ENCODE data around the gene ANKRD28. TPM values are rescaled to one million over a fixed set of nuclear protein-coding genes. Genes with fewer than 3 reads are reported as not detected.

ANKRD28 gene
- total and polyA plus RNA-seq, 2 of the 4 experiments (the other 2 are of a cell fraction): 52.6 to 211 TPM

DNA sequence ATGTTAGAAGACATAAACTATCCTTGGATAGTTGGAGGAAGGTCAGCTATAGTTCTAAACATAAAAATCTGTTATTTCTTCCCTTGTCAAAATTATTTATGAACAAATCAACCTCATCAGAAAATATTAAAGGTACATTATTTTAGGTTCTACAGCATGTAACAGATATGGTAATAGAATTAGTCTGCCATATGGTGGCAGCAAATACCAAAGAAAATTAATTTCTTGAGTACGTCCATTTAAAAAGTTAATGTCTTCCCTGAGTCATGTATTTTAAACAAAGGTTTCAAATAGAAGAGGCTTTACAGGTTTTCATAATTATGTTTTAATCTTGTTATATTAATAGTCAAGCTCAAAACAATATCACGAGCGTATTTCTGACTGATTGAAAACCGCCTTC, 17.9 kb upstream of the ANKRD28 start:
- CTCF ChIA-PET: interaction anchor here (0.7 to 1.6 kb wide), 3 partner anchors 368 to 432 kb away, joined by 3 to 5 read pairs (median 3); no protein-coding TSS in a partner anchor
- no CpG with 5 or more reads among the region's 4 CpGs for WGBS, 2 experiments (ENCODE audit: extremely low coverage in 2 of 2, insufficient read length in 1 of 2)

More for the DNA sequence above, 17.9 kb upstream of the ANKRD28 start:
- Histone ChIP-seq H4K8ac (ENCODE audit: low read depth in 2 of 2, low read length in 2 of 2) (peak overlapping the region in 1 of 2 experiments; percentile 88; a peak in 2 of 4 replicates), H2AFZ (replicated peaks; ENCODE audit: low read length, poor library complexity) (no peak overlapping the region), H4K5ac (ENCODE audit: low read depth, low read length) (no peak overlapping the region), H2BK15ac (ENCODE audit: low read depth, low read length) (no peak overlapping the region), H2BK5ac (ENCODE audit: low read depth, low read length, poor library complexity, severe bottlenecking) (peak overlapping the region; percentile 86), H4K20me1 (ENCODE audit: insufficient read depth, low read length) (no peaks in the 10 kb centered on the region), H2AK9ac (replicated peaks; ENCODE audit: low read depth, low read length, poor library complexity) (no peak overlapping the region), H3K4ac (ENCODE audit: low read depth, low read length) (no peak overlapping the region), H3K9me3 (ENCODE audit: control insufficient read depth, insufficient read depth, low read length) (no peaks in the 10 kb centered on the region), H2BK120ac (ENCODE audit: low read depth, low read length) (no peak overlapping the region), H3K23ac (ENCODE audit: low read depth, low read length) (no peak overlapping the region), H3K36me3 (ENCODE audit: control insufficient read depth, insufficient read depth, low read length) (no peaks in the 10 kb centered on the region), H3K56ac (ENCODE audit: extremely low read depth, insufficient read depth, low read length) (peak overlapping the region; percentile 67), H4K91ac (ENCODE audit: insufficient read depth, low read depth, low read length) (0 out of 2 replicates have a peak overlapping the region, but pooled peaks have one; percentile 38), H3K79me1 (ENCODE audit: low read depth in 1 of 2, low read length in 2 of 2) (peaks cover 13 to 21% of the 10 kb centered on the region in 2 experiments), H3K27me3 (ENCODE audit: control insufficient read depth, insufficient read depth, low read length) (no peaks in the 10 kb centered on the region), H3K9ac (ENCODE audit: low read depth, low read length) (no peak overlapping the region; the same call in 1 of the 2 replicates), H3K27ac (ENCODE audit: insufficient read depth, low read length) (peak overlapping the region; percentile 61; the same call in 1 of the 2 replicates), H3K18ac (ENCODE audit: low read depth, low read length) (peak overlapping the region; percentile 93), H3K14ac (replicated peaks; ENCODE audit: low read depth, low read length) (no peak overlapping the region), H3K4me2 (ENCODE audit: low read depth, low read length) (peak overlapping the region; percentile 81), H3K4me3 (ENCODE audit: insufficient read depth, low read depth, low read length) (no peak overlapping the region), H3K9me1 (ENCODE audit: insufficient read depth, low read length) (no peaks in the 10 kb centered on the region), H2AK5ac (ENCODE audit: low read depth, low read length) (no peak overlapping the region), H2BK20ac (ENCODE audit: low read depth, low read length) (peak overlapping the region; percentile 90; the same call in 1 of the 2 replicates), H3K4me1 (ENCODE audit: control insufficient read depth, insufficient read depth, low read length) (peaks cover 3% of the 10 kb centered on the region; the same call in 1 of the 2 replicates)
- intact Hi-C loops (cut with micrococcal nuclease): loop anchor here (1.0 to 2.0 kb wide), 4 partner anchors 167 to 432 kb away; no protein-coding TSS in a partner anchor
- TF ChIP-seq SMC3 (IDR thresholded peaks at IDR 0.05; ENCODE audit: low read depth, low read length) (peak; percentile 71), RAD21 (IDR thresholded peaks at IDR 0.05; ENCODE audit: low read length) (peak; percentile 75), BHLHE40 (IDR thresholded peaks at IDR 0.05; ENCODE audit: low read depth, low read length) (no peak), RCOR1 (IDR thresholded peaks at IDR 0.05; ENCODE audit: insufficient replicate concordance, low read length) (no peak), CEBPB (IDR thresholded peaks at IDR 0.05; ENCODE audit: low read depth, low read length) (no peak), MAFK (IDR thresholded peaks at IDR 0.05; ENCODE audit: low read depth, low read length) (no peak), POLR2A (IDR thresholded peaks at IDR 0.05; ENCODE audit: low read depth, low read length) (no peak)
- TF ChIP-seq, protein P1, sequence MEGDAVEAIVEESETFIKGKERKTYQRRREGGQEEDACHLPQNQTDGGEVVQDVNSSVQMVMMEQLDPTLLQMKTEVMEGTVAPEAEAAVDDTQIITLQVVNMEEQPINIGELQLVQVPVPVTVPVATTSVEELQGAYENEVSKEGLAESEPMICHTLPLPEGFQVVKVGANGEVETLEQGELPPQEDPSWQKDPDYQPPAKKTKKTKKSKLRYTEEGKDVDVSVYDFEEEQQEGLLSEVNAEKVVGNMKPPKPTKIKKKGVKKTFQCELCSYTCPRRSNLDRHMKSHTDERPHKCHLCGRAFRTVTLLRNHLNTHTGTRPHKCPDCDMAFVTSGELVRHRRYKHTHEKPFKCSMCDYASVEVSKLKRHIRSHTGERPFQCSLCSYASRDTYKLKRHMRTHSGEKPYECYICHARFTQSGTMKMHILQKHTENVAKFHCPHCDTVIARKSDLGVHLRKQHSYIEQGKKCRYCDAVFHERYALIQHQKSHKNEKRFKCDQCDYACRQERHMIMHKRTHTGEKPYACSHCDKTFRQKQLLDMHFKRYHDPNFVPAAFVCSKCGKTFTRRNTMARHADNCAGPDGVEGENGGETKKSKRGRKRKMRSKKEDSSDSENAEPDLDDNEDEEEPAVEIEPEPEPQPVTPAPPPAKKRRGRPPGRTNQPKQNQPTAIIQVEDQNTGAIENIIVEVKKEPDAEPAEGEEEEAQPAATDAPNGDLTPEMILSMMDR (conservative IDR thresholded peaks at IDR 0.05; ENCODE audit: low read depth, low read length): peak; percentile 67
- TF ChIP-seq, protein P2, sequence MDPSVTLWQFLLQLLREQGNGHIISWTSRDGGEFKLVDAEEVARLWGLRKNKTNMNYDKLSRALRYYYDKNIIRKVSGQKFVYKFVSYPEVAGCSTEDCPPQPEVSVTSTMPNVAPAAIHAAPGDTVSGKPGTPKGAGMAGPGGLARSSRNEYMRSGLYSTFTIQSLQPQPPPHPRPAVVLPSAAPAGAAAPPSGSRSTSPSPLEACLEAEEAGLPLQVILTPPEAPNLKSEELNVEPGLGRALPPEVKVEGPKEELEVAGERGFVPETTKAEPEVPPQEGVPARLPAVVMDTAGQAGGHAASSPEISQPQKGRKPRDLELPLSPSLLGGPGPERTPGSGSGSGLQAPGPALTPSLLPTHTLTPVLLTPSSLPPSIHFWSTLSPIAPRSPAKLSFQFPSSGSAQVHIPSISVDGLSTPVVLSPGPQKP (IDR thresholded peaks at IDR 0.05; ENCODE audit: borderline replicate concordance, low read depth, low read length): no peak
- in situ Hi-C loops (cut with MboI; ENCODE audit: low sequenced_read_pairs): loop anchor here (10.0 kb wide), 1 partner anchor 369 kb away; no protein-coding TSS in a partner anchor
- no TSS peak for BruUV-seq (replicated peaks)
- POLR2A ChIA-PET (ENCODE audit: unreplicated experiment): no interaction called here
- ATAC-seq (ENCODE audit: low read depth) (peak; percentile 79), DNase-seq (peak; percentile 88)
- dilution Hi-C loops (cut with HindIII; ENCODE audit: low sequenced_read_pairs, unreplicated experiment): no loop called here

Measured in IMR-90 (cell line).